ENCODE data around the gene CEACAM3. TPM values are rescaled to one million over a fixed set of nuclear protein-coding genes. Genes with fewer than 3 reads are reported as not detected.
"Not testable (repeated sequence)": the region's sequence is repeated elsewhere in the genome, so short reads cannot be mapped to it uniquely, and the experiment has no call there.

Gene CEACAM3
- polyA plus RNA-seq, 3 donors = 5.9 to 11.8 (median 11.3) TPM

DNA sequence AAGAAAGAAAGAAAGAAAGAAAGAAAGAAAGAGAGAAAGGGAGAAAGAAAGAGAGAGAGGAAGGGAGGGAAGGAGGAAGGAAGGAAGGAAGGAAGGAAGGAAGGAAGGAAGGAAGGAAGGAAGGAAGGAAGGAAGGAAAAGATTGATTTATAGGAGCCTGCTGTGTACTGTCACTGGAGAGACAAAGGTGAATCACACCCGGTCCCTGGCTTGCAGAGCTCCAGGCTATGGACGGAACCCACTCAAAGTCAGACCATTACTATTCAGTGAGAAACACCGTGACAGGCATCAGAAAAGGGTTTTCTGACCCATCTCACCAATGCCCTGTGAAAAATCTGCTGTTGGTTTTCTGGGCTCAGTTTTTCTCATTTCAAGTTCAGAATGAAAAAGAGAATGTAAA lies 48.4 kb upstream of the CEACAM3 start:
- Histone ChIP-seq H3K4me1 (ENCODE audit: control insufficient read depth in 1 of 2, insufficient read depth in 2 of 2, low read length in 2 of 2) (peaks cover 36 to 37% of the 10 kb centered on the region in 2 donors), H2AFZ (ENCODE audit: insufficient read depth, low read depth, low read length, poor library complexity, severe bottlenecking) (no peak overlapping the region), H3K9ac (ENCODE audit: insufficient read depth, low read length, poor library complexity, severe bottlenecking) (no peak overlapping the region), H3K27me3 (ENCODE audit: control insufficient read depth in 2 of 2, insufficient read depth in 2 of 2, low read length in 2 of 2) (peaks cover 2 to 4% of the 10 kb centered on the region in 2 donors), H3K9me3 (replicated peaks in 1 of 2; ENCODE audit: control insufficient read depth in 1 of 2, insufficient read depth in 1 of 2, low read length in 2 of 2) (no peaks in the 10 kb centered on the region), H3K4me2 (replicated peaks; ENCODE audit: extremely low read depth, low read length, poor library complexity, severe bottlenecking) (no peak overlapping the region), H3K79me2 (ENCODE audit: insufficient read depth, low read length) (no peaks in the 10 kb centered on the region), H3K36me3 (replicated peaks in 1 of 2; ENCODE audit: control insufficient read depth in 1 of 2, insufficient read depth in 2 of 2, low read length in 2 of 2) (no peaks in the 10 kb centered on the region), H4K20me1 (ENCODE audit: insufficient read depth, low read length) (no peaks in the 10 kb centered on the region), H3K4me3 (replicated peaks in 1 of 3; ENCODE audit: low read depth in 2 of 3, low read length in 3 of 3) (no peak overlapping the region), H3K27ac (ENCODE audit: low read depth in 1 of 2, low read length in 2 of 2) (no peak overlapping the region)
- intact Hi-C loops (cut with micrococcal nuclease) = loop anchor here in 1 of 2 donors (5.0 kb wide), 1 partner anchor 41 kb away; the partner anchor contains the start of gene CEACAM5
- H3K27me3 Mint-ChIP-seq (ENCODE audit: low read depth in 3 of 3) = peaks cover 6 to 17% (median 13%) of the 10 kb centered on the region in 3 donors
- TF ChIP-seq, protein P1, sequence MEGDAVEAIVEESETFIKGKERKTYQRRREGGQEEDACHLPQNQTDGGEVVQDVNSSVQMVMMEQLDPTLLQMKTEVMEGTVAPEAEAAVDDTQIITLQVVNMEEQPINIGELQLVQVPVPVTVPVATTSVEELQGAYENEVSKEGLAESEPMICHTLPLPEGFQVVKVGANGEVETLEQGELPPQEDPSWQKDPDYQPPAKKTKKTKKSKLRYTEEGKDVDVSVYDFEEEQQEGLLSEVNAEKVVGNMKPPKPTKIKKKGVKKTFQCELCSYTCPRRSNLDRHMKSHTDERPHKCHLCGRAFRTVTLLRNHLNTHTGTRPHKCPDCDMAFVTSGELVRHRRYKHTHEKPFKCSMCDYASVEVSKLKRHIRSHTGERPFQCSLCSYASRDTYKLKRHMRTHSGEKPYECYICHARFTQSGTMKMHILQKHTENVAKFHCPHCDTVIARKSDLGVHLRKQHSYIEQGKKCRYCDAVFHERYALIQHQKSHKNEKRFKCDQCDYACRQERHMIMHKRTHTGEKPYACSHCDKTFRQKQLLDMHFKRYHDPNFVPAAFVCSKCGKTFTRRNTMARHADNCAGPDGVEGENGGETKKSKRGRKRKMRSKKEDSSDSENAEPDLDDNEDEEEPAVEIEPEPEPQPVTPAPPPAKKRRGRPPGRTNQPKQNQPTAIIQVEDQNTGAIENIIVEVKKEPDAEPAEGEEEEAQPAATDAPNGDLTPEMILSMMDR (IDR thresholded peaks at IDR 0.05) = no peak
- no peak for DNase-seq
- no CpG with 5 or more reads among the region's 3 CpGs for WGBS (ENCODE audit: insufficient coverage)
- no peaks in the 10 kb centered on the region for H3K36me3 Mint-ChIP-seq
- H3K4me3 Mint-ChIP-seq = no peak overlapping the region
- H3K27ac Mint-ChIP-seq = no peak overlapping the region
- H3K9me3 Mint-ChIP-seq = peaks cover 0 to 2% (median 0%) of the 10 kb centered on the region in 7 donors
- H3K4me1 Mint-ChIP-seq = peaks cover 45% of the 10 kb centered on the region

DNA sequence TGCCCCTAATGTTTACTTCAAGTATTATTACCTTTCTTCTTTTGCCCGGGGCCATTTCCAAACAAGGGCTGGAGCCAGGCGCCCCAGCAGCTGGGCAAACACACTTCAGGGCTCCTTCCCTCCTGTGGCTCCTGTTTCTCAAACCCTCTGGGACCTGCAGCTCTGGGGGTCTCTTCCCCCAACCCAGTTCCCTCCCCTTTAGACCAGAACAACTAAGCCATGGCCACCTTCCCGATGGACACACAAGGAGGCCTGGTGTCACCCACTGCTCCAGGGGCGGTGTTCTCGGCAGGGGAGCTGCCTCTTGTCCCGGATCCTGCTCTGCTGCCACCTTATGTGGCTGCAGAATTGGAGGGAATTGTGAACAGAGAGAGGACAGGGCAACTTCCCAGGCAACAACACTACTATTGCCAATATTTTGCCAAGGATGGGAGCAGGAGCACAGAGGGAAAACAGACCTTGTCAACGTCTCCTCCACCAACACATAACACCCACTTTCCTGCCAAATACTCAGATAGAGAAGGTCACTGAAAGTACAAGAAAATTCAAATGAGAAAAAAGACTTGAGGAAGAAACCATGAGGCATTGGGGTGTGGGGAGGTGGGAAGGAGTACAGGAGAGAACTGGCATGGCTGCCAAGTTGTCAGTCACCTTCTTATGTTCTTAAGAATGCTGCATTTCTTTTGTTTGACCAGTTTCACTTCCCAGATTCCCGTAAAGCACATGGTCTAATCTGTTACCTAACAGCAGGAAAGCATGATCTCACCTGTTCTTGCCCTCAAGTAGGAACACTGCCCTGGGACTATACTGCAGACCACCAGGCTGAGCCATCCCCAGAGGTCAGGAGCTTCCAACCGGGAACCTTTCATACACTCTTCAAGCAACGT lies 45.9 kb upstream of the CEACAM3 start:
- H3K9me3 ChIP-seq (replicated peaks in 1 of 2; ENCODE audit: control insufficient read depth in 1 of 2, insufficient read depth in 1 of 2, low read length in 2 of 2); H2AFZ ChIP-seq (ENCODE audit: insufficient read depth, low read depth, low read length, poor library complexity, severe bottlenecking); H3K9ac ChIP-seq (ENCODE audit: insufficient read depth, low read length, poor library complexity, severe bottlenecking); H4K20me1 ChIP-seq (ENCODE audit: insufficient read depth, low read length); H3K9me3 Mint-ChIP-seq; H3K36me3 ChIP-seq (replicated peaks in 1 of 2; ENCODE audit: control insufficient read depth in 1 of 2, insufficient read depth in 2 of 2, low read length in 2 of 2); H3K27ac ChIP-seq (ENCODE audit: low read depth in 1 of 2, low read length in 2 of 2); H3K27ac Mint-ChIP-seq; H3K79me2 ChIP-seq (ENCODE audit: insufficient read depth, low read length); H3K36me3 Mint-ChIP-seq; H3K27me3 ChIP-seq (ENCODE audit: control insufficient read depth in 2 of 2, insufficient read depth in 2 of 2, low read length in 2 of 2); H3K4me3 Mint-ChIP-seq; DNase-seq; H3K4me3 ChIP-seq (replicated peaks in 1 of 3; ENCODE audit: low read depth in 2 of 3, low read length in 3 of 3); H3K4me2 ChIP-seq (replicated peaks; ENCODE audit: extremely low read depth, low read length, poor library complexity, severe bottlenecking): not testable (repeated sequence)
- H3K27me3 Mint-ChIP-seq (ENCODE audit: low read depth in 3 of 3) = peaks cover 6 to 17% (median 13%) of the 10 kb centered on the region in 3 donors
- intact Hi-C loops (cut with micrococcal nuclease) = loop anchor here in 1 of 2 donors (5.0 kb wide), 1 partner anchor 37 kb away; no protein-coding TSS in a partner anchor
- peaks cover 15 to 17% of the 10 kb centered on the region in 2 donors for H3K4me1 ChIP-seq (ENCODE audit: control insufficient read depth in 1 of 2, insufficient read depth in 2 of 2, low read length in 2 of 2)
- WGBS (ENCODE audit: insufficient coverage) = 56% methylated on average over 3 of the region's 10 CpGs
- H3K4me1 Mint-ChIP-seq = peaks cover 27% of the 10 kb centered on the region
